Esophagus muscularis mucosa (tissue), 4 donors: ENCODE data around the gene PLCG1. TPM values are rescaled to one million over a fixed set of nuclear protein-coding genes. Genes with fewer than 3 reads are reported as not detected.
A peak's percentile ranks its signal among the peaks of the same experiment; 100 is the strongest.

Experiments
- DNase-seq: peaks from one replicate; pipeline ENCODE4 v3.0.0-alpha.2; 2017; ENCODE audit errors: extremely low spot score
- H3K27ac ChIP-seq, 4 donors: fragments of 200-600 bp; sonication (generic); replicated peaks in 1 of 4; 1 replicate in 3 of 4; 2 replicates in 1 of 4; pipeline ENCODE4 v1.5.1; 2016 to 2019; ENCODE audit warnings: mild to moderate bottlenecking in 1 of 4
- H3K27me3 ChIP-seq, 4 donors: fragments of 200-600 bp; sonication (generic); one replicate each; pipeline versions ENCODE4 v1.5.1 to v1.6.0; 2016 to 2019
- H3K36me3 ChIP-seq, 4 donors: fragments of 200-600 bp; sonication (generic); one replicate each; pipeline ENCODE4 v1.5.1; 2016 to 2019
- H3K4me1 ChIP-seq, 4 donors: fragments of 200-600 bp; sonication (generic); one replicate each; pipeline ENCODE4 v1.5.1; 2016 to 2019
- H3K4me3 ChIP-seq, 4 donors: fragments of 200-600 bp; sonication (generic); 1 replicate in 2 of 4; 2 replicates in 2 of 4; pipeline ENCODE4 v1.5.1; 2016 to 2019; ENCODE audit warnings: mild to moderate bottlenecking in 4 of 4, moderate library complexity in 1 of 4
- H3K9me3 ChIP-seq, 4 donors: fragments of 200-600 bp; sonication (generic); 1 replicate in 3 of 4; 2 replicates in 1 of 4; pipeline ENCODE4 v1.5.1; 2016 to 2019
- CTCF ChIP-seq, 3 experiments: fragments of 200-600 bp in 2 of 3; fragments of 450-650 bp in 1 of 3; sonication (generic) in 2 of 3; IDR thresholded peaks; one replicate each; pipeline ENCODE4 v1.5.1; 2017 to 2019; ENCODE audit warnings: antibody characterized with exemption in 3 of 3, mild to moderate bottlenecking in 2 of 3, moderate library complexity in 1 of 3
- EP300 ChIP-seq: sonication (generic); formaldehyde crosslinking; IDR thresholded peaks from one replicate; pipeline ENCODE4 v1.6.1; 2017; ENCODE audit warnings: antibody characterized with exemption
- POLR2A ChIP-seq: fragments of 450-650 bp; IDR thresholded peaks from one replicate; pipeline ENCODE4 v1.6.1; 2017; ENCODE audit warnings: antibody characterized with exemption, moderate library complexity, mild to moderate bottlenecking, low read depth
- POLR2AphosphoS5 ChIP-seq, 2 donors: sonication (generic); formaldehyde crosslinking; IDR thresholded peaks; one replicate each; pipeline ENCODE4 v1.6.1; 2017; ENCODE audit warnings: antibody characterized with exemption in 2 of 2
- WGBS: methylation state at CpG from one replicate; pipeline ENCODE4 v1.1.5; 2018; 5-methylcytosine and 5-hydroxymethylcytosine counted together
- intact Hi-C: fragments of 100-400 bp; cut with DNase I; formaldehyde crosslinking; loops from one replicate; pipeline ENCODE4 v1.15.1; 2023
- total RNA-seq, 4 donors: library from RNA; depleted of rRNA; stranded (reverse); fragments of >200 nt; gene quantifications; one replicate each; pipeline versions ENCODE4 v1.1.0 to v1.2.1, GENCODE V29; 2016

Gene PLCG1
- total RNA-seq, 4 donors from 2014 or later, result 68.4 to 119 (median 82.5) TPM

- peaks cover 11 to 37% (median 33%) of the 10 kb centered on the region in 4 donors for H3K4me1 ChIP-seq
- no peaks in the 10 kb centered on the region for H3K27me3 ChIP-seq
- WGBS, result 87% methylated on average over 9 of the region's 9 CpGs
- H3K4me3 ChIP-seq, result no peak overlapping the region
- no peak overlapping the region for H3K27ac ChIP-seq
- DNase-seq, result no peak
- intact Hi-C loops, result loop anchor here (5.0 kb wide), 2 partner anchors 38 to 208 kb away; partner anchors contain the start of gene LPIN3
- no peaks in the 10 kb centered on the region for H3K36me3 ChIP-seq
- H3K9me3 ChIP-seq, result no peaks in the 10 kb centered on the region
- TF ChIP-seq EP300, result no peak
- no peak for TF ChIP-seq POLR2AphosphoS5 (IDR thresholded peaks at IDR 0.05)
- TF ChIP-seq CTCF (IDR thresholded peaks at IDR 0.05), result no peak
- TF ChIP-seq POLR2A, result no peak
Measured at GRCh38 chr20:41134362-41135186, 2.8 kb upstream of the PLCG1 start.

DNA sequence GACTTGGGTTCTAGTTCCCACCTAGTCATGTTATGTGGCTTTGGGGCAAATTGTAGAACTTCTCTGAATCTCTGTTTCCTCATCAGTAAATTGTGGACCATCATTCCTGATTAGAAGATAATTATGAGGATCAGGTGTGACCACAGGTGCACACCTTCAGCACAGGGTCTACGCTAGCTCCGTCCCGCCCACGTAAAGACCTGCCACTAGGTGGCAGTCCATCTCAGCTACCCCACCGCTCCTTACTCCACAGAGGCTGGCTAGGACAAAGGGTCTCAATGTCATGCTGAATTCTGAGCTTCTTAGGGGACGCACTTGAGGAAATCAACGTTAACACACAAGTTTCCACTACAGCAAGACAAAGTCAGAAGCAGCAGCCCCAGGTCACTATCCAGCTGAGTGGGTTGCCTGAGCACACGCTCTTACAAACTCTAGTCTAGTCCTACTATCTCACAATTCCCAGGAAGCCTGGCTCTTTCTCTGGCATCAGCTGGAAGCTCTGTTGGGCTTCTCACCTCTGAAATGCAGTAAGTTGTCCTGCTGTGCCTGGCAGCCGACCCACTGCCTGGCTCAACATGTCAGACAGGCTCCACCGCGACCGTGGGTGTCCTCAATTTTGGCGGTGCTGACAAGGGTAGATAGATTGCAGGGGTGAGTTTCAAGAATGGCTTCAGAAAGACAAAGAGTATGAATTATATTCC is 2.0 kb upstream of the PLCG1 start:
- TF ChIP-seq POLR2A, result no peak
- TF ChIP-seq POLR2AphosphoS5 (IDR thresholded peaks at IDR 0.05), result peak in 1 of 2 donors; percentile 6
- peak; percentile 61 to 70 (median 63) for TF ChIP-seq CTCF (IDR thresholded peaks at IDR 0.05)
- TF ChIP-seq EP300, result no peak
- Histone ChIP-seq H3K27ac (no peak overlapping the region), H3K27me3 (no peaks in the 10 kb centered on the region), H3K36me3 (no peaks in the 10 kb centered on the region), H3K9me3 (no peaks in the 10 kb centered on the region), H3K4me3 (no peak overlapping the region), H3K4me1 (peaks cover 19 to 45% (median 41%) of the 10 kb centered on the region in 4 donors)
- intact Hi-C loops, result loop anchor here (5.0 kb wide), 2 partner anchors 37 to 207 kb away; partner anchors contain the start of gene LPIN3
- 63% methylated on average over 13 of the region's 13 CpGs for WGBS
- no peak for DNase-seq

DNA sequence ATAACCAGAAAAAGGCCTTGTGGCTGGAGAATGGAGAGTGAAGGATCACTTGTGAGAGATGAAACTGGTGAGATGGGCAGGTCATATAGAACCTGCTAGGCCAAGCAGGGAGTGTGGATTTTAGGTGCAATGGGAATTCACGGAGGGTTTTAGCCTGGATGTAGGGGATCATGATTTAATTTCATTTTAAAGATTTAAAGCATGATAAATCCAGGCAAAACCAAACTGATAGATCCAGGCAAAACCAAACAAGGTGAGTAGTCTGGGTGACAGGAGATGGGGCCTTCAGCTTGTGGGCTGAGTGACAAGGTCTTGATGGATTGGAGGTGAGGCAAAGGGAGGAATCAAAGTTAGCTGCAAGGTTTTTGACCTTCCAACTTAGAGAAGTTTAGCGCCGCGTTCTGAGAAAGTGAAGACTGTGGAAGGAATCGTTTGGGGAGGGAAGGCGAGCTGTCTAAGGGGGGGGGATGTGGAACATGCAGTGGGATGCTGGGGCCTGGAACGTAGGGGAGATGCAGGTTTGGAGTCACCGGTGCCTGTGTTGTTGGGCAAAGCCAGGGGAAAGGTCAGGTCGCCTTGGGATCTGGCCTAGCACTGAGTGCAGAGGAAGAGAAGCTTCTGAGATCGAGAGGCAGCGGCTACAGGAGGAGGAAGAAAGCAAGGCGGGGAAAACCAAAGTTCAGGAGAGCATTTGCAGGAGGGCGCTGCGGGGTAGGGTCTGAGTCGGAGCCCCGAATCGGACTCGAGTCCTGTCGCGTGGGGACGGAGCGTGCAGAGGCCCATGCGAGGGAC is 1.3 kb upstream of the PLCG1 start:
- H3K4me3 ChIP-seq, result peak overlapping the region; percentile 79 to 93 (median 90)
- H3K27ac ChIP-seq, result peak overlapping the region; percentile 95 to 97 (median 96)
- TF ChIP-seq CTCF (IDR thresholded peaks at IDR 0.05) (no peak), POLR2A (no peak), EP300 (no peak), POLR2AphosphoS5 (IDR thresholded peaks at IDR 0.05) (no peak)
- no peaks in the 10 kb centered on the region for H3K36me3 ChIP-seq
- no peak for DNase-seq
- intact Hi-C loops, result loop anchor here (5.0 kb wide), 2 partner anchors 36 to 206 kb away; partner anchors contain the start of gene LPIN3
- H3K27me3 ChIP-seq, result no peaks in the 10 kb centered on the region
- 34% methylated on average over 23 of the region's 23 CpGs for WGBS
- H3K9me3 ChIP-seq, result no peaks in the 10 kb centered on the region
- peaks cover 26 to 52% (median 48%) of the 10 kb centered on the region in 4 donors for H3K4me1 ChIP-seq

GRCh38 chr20:41137614-41138474 is 501 bp downstream of the PLCG1 start:
- H3K4me1 ChIP-seq, result peaks cover 44 to 70% (median 66%) of the 10 kb centered on the region in 4 donors
- DNase-seq, result no peak
- no peaks in the 10 kb centered on the region for H3K9me3 ChIP-seq
- intact Hi-C loops, result loop anchor here (5.0 kb wide), 2 partner anchors 34 to 204 kb away; partner anchors contain the start of gene LPIN3
- peak overlapping the region; percentile 95 to 97 (median 96) for H3K27ac ChIP-seq
- 6% methylated on average over 2 of the region's 66 CpGs for WGBS
- no peaks in the 10 kb centered on the region for H3K36me3 ChIP-seq
- no peaks in the 10 kb centered on the region for H3K27me3 ChIP-seq
- TF ChIP-seq POLR2AphosphoS5 (IDR thresholded peaks at IDR 0.05), result peak; percentile 64 to 68
- TF ChIP-seq CTCF (IDR thresholded peaks at IDR 0.05), result no peak
- peak overlapping the region; percentile 79 to 93 (median 90) for H3K4me3 ChIP-seq
